Colonic mucosa (tissue), 4 donors: ENCODE data around the gene DMRTC1. TPM values are rescaled to one million over a fixed set of nuclear protein-coding genes. Genes with fewer than 3 reads are reported as not detected.
"Not testable (repeated sequence)": the region's sequence is repeated elsewhere in the genome, so short reads cannot be mapped to it uniquely, and the experiment has no call there.

ENCODE experiments used
- DNase-seq: peaks from one replicate; pipeline ENCODE4 v3.0.0-alpha.2; 2020
- H3K27ac ChIP-seq: fragments of 200-600 bp; one replicate; pipeline ENCODE4 v1.8.0; 2021
- H3K27me3 ChIP-seq: fragments of 200-600 bp; one replicate; pipeline ENCODE4 v1.8.0; 2021
- H3K36me3 ChIP-seq: fragments of 200-600 bp; one replicate; pipeline ENCODE4 v1.8.0; 2021
- H3K4me1 ChIP-seq: fragments of 200-600 bp; one replicate; pipeline ENCODE4 v1.8.0; 2021; ENCODE audit warnings: mild to moderate bottlenecking
- H3K4me3 ChIP-seq: fragments of 200-600 bp; one replicate; pipeline ENCODE4 v1.8.0; 2021
- H3K9ac ChIP-seq, 2 donors: one replicate each; pipeline ENCODE4 v1.7.0; 2013; ENCODE audit warnings: control low read depth in 2 of 2, low read depth in 2 of 2, low read length in 2 of 2
- H3K9me3 ChIP-seq: fragments of 200-600 bp; one replicate; pipeline ENCODE4 v1.8.0; 2021
- intact Hi-C: fragments of 100-400 bp; cut with DNase I; formaldehyde crosslinking; loops from one replicate; pipeline ENCODE4 v1.14.1; 2022
- total RNA-seq, 2 donors: library from RNA; stranded (reverse); fragmentation: NEBNext Ultra II Directional in 1 of 2; extraction: Animal tissue kit (Norgen Biotek cat#: 25700) in 1 of 2; gene quantifications; one replicate each; pipeline ENCODE4 v1.2.1, GENCODE V29; 2021
- donor health status: healthy.
- donor health status: DM: no; HTN: no; CAD: no.
- donor health status: DM: no; HTN: no; CAD: no.

Gene DMRTC1
- total RNA-seq, 2 donors from 2014 or later = 0.27 TPM; not detected in 1

- H3K9ac ChIP-seq, H3K4me3 ChIP-seq, H3K4me1 ChIP-seq, H3K27ac ChIP-seq, H3K9me3 ChIP-seq, H3K27me3 ChIP-seq, H3K36me3 ChIP-seq, intact Hi-C loops, DNase-seq: not testable (repeated sequence)
Measured at GRCh38 chrX:72889740-72890139, 53.9 kb downstream of the DMRTC1 start.

GRCh38 chrX:72882898-72883297 is 60.7 kb downstream of the DMRTC1 start:
- DNase-seq, intact Hi-C loops, H3K27me3 ChIP-seq, H3K27ac ChIP-seq, H3K36me3 ChIP-seq, H3K4me3 ChIP-seq, H3K9me3 ChIP-seq, H3K4me1 ChIP-seq, H3K9ac ChIP-seq: not testable (repeated sequence)

GRCh38 chrX:72837532-72837931 is 106.1 kb downstream of the DMRTC1 start:
- H3K4me1 ChIP-seq, H3K9ac ChIP-seq, DNase-seq, H3K27ac ChIP-seq, intact Hi-C loops, H3K9me3 ChIP-seq, H3K4me3 ChIP-seq, H3K36me3 ChIP-seq, H3K27me3 ChIP-seq: not testable (repeated sequence)

- H3K27me3 ChIP-seq, H3K27ac ChIP-seq, intact Hi-C loops, DNase-seq, H3K9me3 ChIP-seq, H3K36me3 ChIP-seq, H3K9ac ChIP-seq, H3K4me1 ChIP-seq, H3K4me3 ChIP-seq: not testable (repeated sequence)
Measured at GRCh38 chrX:72830701-72831100, 112.9 kb downstream of the DMRTC1 start.

Other genes starting within 250 kb of the DMRTC1 start
- 1 to 10 TPM; 4.2 to 4.7 TPM for gene PHKA1, start 229.5 kb downstream of the DMRTC1 start, total RNA-seq
- under 1 TPM in 1 of 2 donors, not detected in 1; 0.58 TPM for gene DMRTC1B, start 166.9 kb downstream of the DMRTC1 start, total RNA-seq
- gene FAM236B, start 161.2 kb downstream of the DMRTC1 start, total RNA-seq = not detected
- gene FAM236D, start 135.6 kb downstream of the DMRTC1 start, total RNA-seq = not detected
- gene FAM236C, start 31.2 kb downstream of the DMRTC1 start, total RNA-seq = not detected
- gene FAM236A, start 5.6 kb downstream of the DMRTC1 start, total RNA-seq = not detected
- gene PABPC1L2B, start 59.1 kb upstream of the DMRTC1 start, total RNA-seq = not detected
- gene PABPC1L2A, start 135.7 kb upstream of the DMRTC1 start, total RNA-seq = not detected